NB4 (cell line): ENCODE data around the gene ZFP37.

Experiments
- DNase-seq: peaks from one replicate; pipeline ENCODE4 v3.0.0; 2010; ENCODE audit warnings: low read depth
- H3K4me3 ChIP-seq: one replicate; pipeline ENCODE4 v1.5.1; 2011; ENCODE audit warnings: mild to moderate bottlenecking, low read depth, low read length, moderate library complexity
- CTCF ChIP-seq: IDR thresholded peaks from one replicate; pipeline ENCODE4 v1.5.1; 2012; ENCODE audit warnings: low read depth, low read length
- MAX ChIP-seq: IDR thresholded peaks from 2 replicates; pipeline ENCODE4 v1.6.1; 2011; ENCODE audit warnings: low read depth, low read length
- MYC ChIP-seq: IDR thresholded peaks from 2 replicates; pipeline ENCODE4 v1.6.1; 2011; ENCODE audit warnings: low read depth, low read length
- POLR2A ChIP-seq: IDR thresholded peaks from 2 replicates; pipeline ENCODE4 v1.6.1; 2011; ENCODE audit warnings: mild to moderate bottlenecking; ENCODE audit not compliant: insufficient read length; ENCODE audit errors: extremely low read depth

ZFP37 gene

GRCh38 chr9:113005777-113006176, 50.7 kb downstream of the ZFP37 start:
- DNase-seq = no peak
- no peak overlapping the region for H3K4me3 ChIP-seq
- TF ChIP-seq CTCF (no peak), MYC (no peak), MAX (no peak), POLR2A (no peak)

GRCh38 chr9:112997236-112997941, 59.1 kb downstream of the ZFP37 start:
- DNase-seq = no peak
- TF ChIP-seq MYC = no peak
- no peak overlapping the region for H3K4me3 ChIP-seq
